GM12878 (cell line): ENCODE measurements around the gene SCN4A. TPM values are rescaled to one million over a fixed set of nuclear protein-coding genes. Genes with fewer than 3 reads are reported as not detected.
"Not testable (repeated sequence)": the region's sequence is repeated elsewhere in the genome, so short reads cannot be mapped to it uniquely, and the experiment has no call there.

Experiments
- ATAC-seq: fragments of 200-7000 bp; cut with Tn5 transposase; 3 replicates; pipeline ENCODE4 v1.9.1; 2020; ENCODE audit warnings: mild to moderate bottlenecking, moderate library complexity
- BruUV-seq: library from RNA; stranded (reverse); fragments of 400-500 nt; replicated peaks from 2 replicates; lab custom pipeline; 2021; lab: Mats Ljungman, UMichigan
- CTCF ChIA-PET: fragments of 300-600 bp; sonication (Branson Sonifier 250); formaldehyde crosslinking; extraction: SDS; loops from one replicate; lab custom pipeline; 2021; ENCODE audit warnings: inconsistent platforms; lab: Yijun Ruan, JAX
- POLR2A ChIA-PET: fragments of 350-600 bp; formaldehyde crosslinking; extraction: SDS; loops from one replicate; lab custom pipeline; 2021; ENCODE audit warnings: inconsistent platforms; lab: Charles Lee
- RAD21 ChIA-PET: fragments of 300-600 bp; sonication (Branson Sonifier 250); formaldehyde crosslinking; loops from one replicate; lab custom pipeline; 2023; ENCODE audit warnings: antibody characterized with exemption; ENCODE audit not compliant: unreplicated experiment; lab: Charles Lee
- SMC1A ChIA-PET: fragments of 300-600 bp; sonication (Branson Sonifier 250); formaldehyde crosslinking; loops from one replicate; lab custom pipeline; 2023; ENCODE audit not compliant: unreplicated experiment, uncharacterized antibody; lab: Charles Lee
- DNase-seq: peaks from one replicate; pipeline ENCODE4 v3.0.0-alpha.2; 2011; ENCODE audit warnings: low read depth, low spot score
- FAIRE-seq: peaks from 3 replicates; lab custom pipeline; 2011; peaks lifted over from hg19 to GRCh38; lab: Jason Lieb, UNC
- H2AFZ ChIP-seq: 2 replicates; pipeline ENCODE4 v1.6.0; 2011; ENCODE audit warnings: low read depth, low read length, control low read depth; ENCODE audit not compliant: control insufficient read depth
- H3K27ac ChIP-seq: 2 replicates; pipeline ENCODE4 v1.5.1; 2011; ENCODE audit warnings: control low read depth; ENCODE audit not compliant: control insufficient read depth, insufficient read depth
- H3K27me3 ChIP-seq, 2 experiments: replicated peaks in 1 of 2; 2 replicates each; pipeline versions ENCODE4 v1.6.0 to v1.6.1; 2011; ENCODE audit warnings: low read length in 1 of 2; ENCODE audit not compliant: control insufficient read depth in 2 of 2, insufficient read depth in 2 of 2
- H3K36me3 ChIP-seq, 2 experiments: 2 replicates each; pipeline ENCODE4 v1.5.1; 2011; ENCODE audit warnings: low read length in 1 of 2; ENCODE audit not compliant: control insufficient read depth in 2 of 2, insufficient read depth in 2 of 2
- H3K4me1 ChIP-seq: 2 replicates; pipeline ENCODE4 v1.6.1; 2011; ENCODE audit warnings: mild to moderate bottlenecking, low read length, moderate library complexity, mixed read lengths; ENCODE audit not compliant: control insufficient read depth, insufficient read depth
- H3K4me2 ChIP-seq: 2 replicates; pipeline ENCODE4 v1.6.0; 2011; ENCODE audit warnings: control low read depth; ENCODE audit not compliant: control insufficient read depth, insufficient read depth
- H3K4me3 ChIP-seq: fragments of 200-600 bp; sonication (generic); 2 replicates; pipeline ENCODE4 v1.5.1; 2016
- H3K79me2 ChIP-seq: 2 replicates; pipeline ENCODE4 v1.6.0; 2011; ENCODE audit warnings: low read length; ENCODE audit not compliant: control insufficient read depth, insufficient read depth
- H3K9ac ChIP-seq: 2 replicates; pipeline ENCODE4 v1.8.0; 2011; ENCODE audit warnings: low read length, control low read depth, mixed read lengths; ENCODE audit not compliant: control insufficient read depth, insufficient read depth
- H3K9me3 ChIP-seq: replicated peaks from 3 replicates; pipeline ENCODE4 v1.5.1; 2011; ENCODE audit warnings: mild to moderate bottlenecking, low read length; ENCODE audit not compliant: control insufficient read depth, insufficient read depth
- H4K20me1 ChIP-seq: 2 replicates; pipeline ENCODE4 v1.6.0; 2011; ENCODE audit not compliant: control insufficient read depth, insufficient read depth
- MEF2B ChIP-seq: fragments of 450-650 bp; IDR thresholded peaks from 2 replicates; pipeline ENCODE4 v1.6.1; 2018; ENCODE audit warnings: mild to moderate bottlenecking, moderate library complexity; ENCODE audit not compliant: partially characterized antibody, poor library complexity, severe bottlenecking
- WGBS: methylation state at CpG from one replicate; pipeline ENCODE4 v1.1.6; 2016; ENCODE audit warnings: low lambda C conversion rate; ENCODE audit not compliant: insufficient replicate concordance, insufficient coverage; ENCODE audit errors: missing lambda C conversion rate; 5-methylcytosine and 5-hydroxymethylcytosine counted together
- in situ Hi-C: fragments of 300-500 bp; cut with MboI; formaldehyde crosslinking; loops from 9 replicates; pipeline ENCODE4 v1.14.3; 2018; ENCODE audit warnings: mixed read lengths
- intact Hi-C: fragments of 100-400 bp; cut with micrococcal nuclease; formaldehyde crosslinking; loops from one replicate; pipeline ENCODE4 v1.14.2; 2022; ENCODE audit not compliant: unreplicated experiment
- polyA plus RNA-seq, 11 experiments: library from polyadenylated mRNA; depleted of rRNA in 4 of 11; unstranded in 6 of 11; stranded (reverse) in 5 of 11; fragments of >200 nt; fragmentation: Nextera tagmentation in 4 of 11; fragmentation: Illumina TruSeq in 1 of 11; extraction: Ambion mirVana in 4 of 11; extraction: Trizol in 1 of 11; gene quantifications; 1 replicate in 1 of 11; 2 replicates in 10 of 11; pipeline versions ENCODE4 v1.2.1 to v1.2.3, GENCODE V29; 2011 to 2016; ENCODE audit warnings: inconsistent platforms in 2 of 11, missing spikeins in 2 of 11, low read depth in 1 of 11
- total RNA-seq, 4 experiments: library from RNA; depleted of rRNA in 3 of 4; stranded (reverse); fragments of >200 nt in 3 of 4; fragmentation: Illumina TruSeq in 1 of 4; extraction: Trizol in 1 of 4; gene quantifications; 2 replicates each; pipeline versions ENCODE4 v1.2.1 to v1.2.3, GENCODE V29; 2013 to 2021
- TF ChIP-seq, protein P1 (sequence below): fragments of 450-650 bp; IDR thresholded peaks from 2 replicates; pipeline ENCODE4 v1.6.1; 2016; ENCODE audit warnings: mild to moderate bottlenecking

The SCN4A gene
- total and polyA plus RNA-seq, 10 of the 15 experiments (the other 5 are each of a cell fraction or from before 2014, with no cell fraction given), result under 0.01 to 0.15 (median 0.07) TPM; not detected in 4

DNA sequence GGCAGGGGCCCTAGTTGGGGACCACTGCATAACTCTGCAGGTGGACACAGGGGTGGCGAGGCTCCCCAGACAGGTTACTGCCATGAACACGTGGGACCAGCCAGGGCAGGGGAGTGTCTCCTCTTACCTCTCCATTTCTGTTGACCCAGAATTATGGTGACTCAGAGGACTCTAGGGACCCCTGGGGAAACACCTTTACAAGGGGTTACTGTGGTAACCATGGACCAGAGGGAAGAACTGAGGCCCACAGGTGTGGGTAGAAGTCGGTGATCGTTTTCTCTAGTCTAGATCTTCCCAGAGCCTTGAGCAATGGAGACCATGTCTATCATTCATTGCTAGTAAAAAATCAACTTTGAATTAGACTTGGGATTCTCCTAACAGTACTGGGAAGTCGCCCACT, 51.9 kb downstream of the SCN4A start:
- POLR2A ChIA-PET, result interaction anchor here (2.7 to 2.8 kb wide), 2 partner anchors 11 to 26 kb away, joined by 20 to 22 read pairs; partner anchors contain the start of gene CD79B
- H3K4me2 ChIP-seq, H3K4me3 ChIP-seq, BruUV-seq, H3K79me2 ChIP-seq, H3K9ac ChIP-seq, H3K36me3 ChIP-seq, H3K27ac ChIP-seq, DNase-seq, H3K27me3 ChIP-seq, H2AFZ ChIP-seq, H3K9me3 ChIP-seq, FAIRE-seq, H4K20me1 ChIP-seq, intact Hi-C loops: not testable (repeated sequence)
- SMC1A ChIA-PET, result interaction anchor here (0.8 to 14.0 kb wide), 13 partner anchors 11 to 212 kb away, joined by 3 to 248 read pairs (median 30); partner anchors contain the start of genes CD79B and ICAM2
- TF ChIP-seq MEF2B, result peak; percentile 43
- TF ChIP-seq, protein P1, sequence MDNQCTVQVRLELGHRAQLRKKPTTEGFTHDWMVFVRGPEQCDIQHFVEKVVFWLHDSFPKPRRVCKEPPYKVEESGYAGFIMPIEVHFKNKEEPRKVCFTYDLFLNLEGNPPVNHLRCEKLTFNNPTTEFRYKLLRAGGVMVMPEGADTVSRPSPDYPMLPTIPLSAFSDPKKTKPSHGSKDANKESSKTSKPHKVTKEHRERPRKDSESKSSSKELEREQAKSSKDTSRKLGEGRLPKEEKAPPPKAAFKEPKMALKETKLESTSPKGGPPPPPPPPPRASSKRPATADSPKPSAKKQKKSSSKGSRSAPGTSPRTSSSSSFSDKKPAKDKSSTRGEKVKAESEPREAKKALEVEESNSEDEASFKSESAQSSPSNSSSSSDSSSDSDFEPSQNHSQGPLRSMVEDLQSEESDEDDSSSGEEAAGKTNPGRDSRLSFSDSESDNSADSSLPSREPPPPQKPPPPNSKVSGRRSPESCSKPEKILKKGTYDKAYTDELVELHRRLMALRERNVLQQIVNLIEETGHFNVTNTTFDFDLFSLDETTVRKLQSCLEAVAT, result peak; percentile 82
- in situ Hi-C loops, result loop anchor here (5.0 kb wide), 2 partner anchors 102 to 212 kb away; partner anchors contain the start of genes ERN1 and ICAM2
- RAD21 ChIA-PET, result interaction anchor here (1.0 to 9.2 kb wide), 11 partner anchors 13 to 212 kb away, joined by 3 to 288 read pairs (median 35); partner anchors contain the start of genes CD79B, ERN1 and ICAM2
- CTCF ChIA-PET, result interaction anchor here (1.5 to 17.4 kb wide), 10 partner anchors 9 to 212 kb away, joined by 3 to 481 read pairs (median 82); partner anchors contain the start of genes CD79B, ERN1 and ICAM2
- WGBS, result 35% methylated on average over 5 of the region's 5 CpGs
- ATAC-seq, result peak; percentile 5; the same call in 1 of the 3 replicates
- H3K4me1 ChIP-seq, result peaks cover 19% of the 10 kb centered on the region

DNA sequence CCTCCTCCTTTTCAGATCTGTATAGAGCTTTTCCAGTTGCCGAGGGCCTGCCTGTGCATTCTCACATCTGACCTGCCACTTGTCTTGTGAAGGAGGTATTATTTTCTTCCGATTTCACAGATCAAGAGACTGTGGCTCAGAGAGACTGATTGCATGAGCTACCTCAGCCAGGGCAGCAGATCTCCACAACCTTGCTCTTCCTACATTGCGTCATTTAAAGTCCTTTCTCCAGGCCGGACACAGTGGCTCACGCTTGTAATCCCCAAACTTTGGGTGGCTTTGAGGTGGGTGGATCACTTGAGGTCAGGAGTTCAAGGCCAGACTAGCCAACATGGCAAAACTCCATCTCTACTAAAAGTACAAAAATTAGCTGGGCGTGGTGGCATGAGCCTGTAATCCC, 52.7 kb downstream of the SCN4A start:
- H3K4me2 ChIP-seq, DNase-seq, H3K9ac ChIP-seq, FAIRE-seq, intact Hi-C loops, H3K79me2 ChIP-seq, ATAC-seq, H3K36me3 ChIP-seq, H3K27ac ChIP-seq, H3K9me3 ChIP-seq, BruUV-seq, H4K20me1 ChIP-seq, H3K27me3 ChIP-seq, H3K4me3 ChIP-seq, H2AFZ ChIP-seq: not testable (repeated sequence)
- peaks cover 16% of the 10 kb centered on the region for H3K4me1 ChIP-seq
- ChIA-PET RAD21 (interaction anchor here (0.9 to 9.2 kb wide), 18 partner anchors 9 to 212 kb away, joined by 3 to 288 read pairs (median 11); partner anchors contain the start of genes CD79B, ERN1 and ICAM2), CTCF (interaction anchor here (0.5 to 17.4 kb wide), 39 partner anchors 8 to 360 kb away, joined by 3 to 481 read pairs (median 5); partner anchors contain the start of genes CD79B, ERN1 and ICAM2), SMC1A (interaction anchor here (0.6 to 14.0 kb wide), 23 partner anchors 12 to 225 kb away, joined by 3 to 248 read pairs (median 5); partner anchors contain the start of genes CD79B and ICAM2), POLR2A (interaction anchor here (0.6 to 2.8 kb wide), 10 partner anchors 12 to 547 kb away, joined by 3 to 22 read pairs (median 4); partner anchors contain the start of gene CD79B)
- 50% methylated on average over 6 of the region's 6 CpGs for WGBS
- in situ Hi-C loops, result loop anchor here (5.0 kb wide), 2 partner anchors 102 to 212 kb away; partner anchors contain the start of genes ERN1 and ICAM2
